GM18951 (cell line): ENCODE data around the gene TAC3.
"Not testable (repeated sequence)": the region's sequence is repeated elsewhere in the genome, so short reads cannot be mapped to it uniquely, and the experiment has no call there.

ENCODE experiments used
- POLR2A ChIP-seq: IDR thresholded peaks from 4 replicates; pipeline ENCODE4 v1.6.1; 2011; ENCODE audit warnings: mild to moderate bottlenecking; ENCODE audit not compliant: insufficient read length, insufficient read depth; ENCODE audit errors: extremely low read depth
- in situ Hi-C: fragments of 300-500 bp; cut with MboI; formaldehyde crosslinking; loops from one replicate; pipeline ENCODE4 v1.12.0; 2022; ENCODE audit warnings: low sequenced_read_pairs, mixed read lengths, inconsistent platforms; ENCODE audit not compliant: unreplicated experiment

Gene TAC3

GRCh38 chr12:57025196-57025595, 8.9 kb upstream of the TAC3 start:
- in situ Hi-C loops, result no loop called here
- no peak for TF ChIP-seq POLR2A

GRCh38 chr12:57022324-57022723, 6.0 kb upstream of the TAC3 start:
- in situ Hi-C loops, result not testable (repeated sequence)

- no peak for TF ChIP-seq POLR2A
- in situ Hi-C loops, result no loop called here
Observed at GRCh38 chr12:57019983-57020719, 3.8 kb upstream of the TAC3 start.

- no peak for TF ChIP-seq POLR2A
- in situ Hi-C loops, result no loop called here
Observed at GRCh38 chr12:57018906-57019305, 2.6 kb upstream of the TAC3 start.

GRCh38 chr12:57018353-57018752, 2.0 kb upstream of the TAC3 start:
- in situ Hi-C loops, result not testable (repeated sequence)

GRCh38 chr12:57012600-57013465, 3.5 kb downstream of the TAC3 start:
- TF ChIP-seq POLR2A, result no peak

GRCh38 chr12:57011438-57012424, 4.6 kb downstream of the TAC3 start:
- in situ Hi-C loops, result no loop called here
- no peak for TF ChIP-seq POLR2A

More at GRCh38 chr12:57012600-57013465, 3.5 kb downstream of the TAC3 start:
- in situ Hi-C loops, result no loop called here

GRCh38 chr12:57010627-57011247, 5.6 kb downstream of the TAC3 start:
- in situ Hi-C loops, result no loop called here
- TF ChIP-seq POLR2A, result no peak

- no peak for TF ChIP-seq POLR2A
- in situ Hi-C loops, result loop anchor here (10.0 kb wide), 1 partner anchor 105 kb away; the partner anchor contains the start of gene STAT6
Observed at GRCh38 chr12:57009949-57010626, 6.2 kb downstream of the TAC3 start.

- in situ Hi-C loops, result loop anchor here (10.0 kb wide), 1 partner anchor 107 kb away; the partner anchor contains the start of gene STAT6
- no peak for TF ChIP-seq POLR2A
Observed at GRCh38 chr12:57008178-57008577, 8.2 kb downstream of the TAC3 start.

GRCh38 chr12:57006809-57007475, 9.4 kb downstream of the TAC3 start:
- TF ChIP-seq POLR2A, result no peak
- in situ Hi-C loops, result loop anchor here (10.0 kb wide), 1 partner anchor 108 kb away; the partner anchor contains the start of gene STAT6
